Heart right ventricle (tissue), 16 donors: ENCODE data around the gene EYS. TPM values are rescaled to one million over a fixed set of nuclear protein-coding genes. Genes with fewer than 3 reads are reported as not detected.

ENCODE experiments used
- ATAC-seq, 8 donors: fragments of 200-7000 bp; cut with Tn5 transposase; one replicate each; pipeline ENCODE4 v1.9.1; 2020; ENCODE audit warnings: mild to moderate bottlenecking in 8 of 8, moderate library complexity in 8 of 8, moderate number of reproducible peaks in 1 of 8
- DNase-seq, 2 donors: peaks; one replicate each; pipeline ENCODE4 v3.0.0-alpha.2; 2020
- H3K27ac ChIP-seq, 10 donors: fragments of 200-600 bp; sonication (generic) in 2 of 10; one replicate each; pipeline versions ENCODE4 v1.5.0 to v1.8.0; 2020 to 2022; ENCODE audit warnings: mild to moderate bottlenecking in 3 of 10
- H3K27me3 ChIP-seq, 7 donors: fragments of 200-600 bp; one replicate each; pipeline ENCODE4 v1.8.0; 2021 to 2022; ENCODE audit warnings: mild to moderate bottlenecking in 2 of 7
- H3K36me3 ChIP-seq, 9 donors: fragments of 200-600 bp; sonication (generic) in 1 of 9; one replicate each; pipeline versions ENCODE4 v1.5.0 to v1.8.0; 2020 to 2022; ENCODE audit warnings: mild to moderate bottlenecking in 2 of 9
- H3K4me1 ChIP-seq, 9 donors: fragments of 200-600 bp; sonication (generic) in 1 of 9; one replicate each; pipeline versions ENCODE4 v1.5.0 to v1.8.0; 2020 to 2022; ENCODE audit warnings: mild to moderate bottlenecking in 4 of 9
- H3K4me3 ChIP-seq, 10 donors: fragments of 200-600 bp; sonication (generic) in 2 of 10; one replicate each; pipeline versions ENCODE4 v1.5.0 to v1.8.0; 2020 to 2022; ENCODE audit warnings: mild to moderate bottlenecking in 7 of 10, moderate library complexity in 2 of 10
- H3K9me3 ChIP-seq, 11 donors: fragments of 200-600 bp in 10 of 11; sonication (generic) in 2 of 11; one replicate each; pipeline versions ENCODE4 v1.5.0 to v1.8.0; 2013 to 2022; ENCODE audit warnings: mild to moderate bottlenecking in 2 of 11, control low read depth in 1 of 11, moderate library complexity in 1 of 11
- CTCF ChIP-seq, 9 donors: fragments of 200-600 bp; sonication (generic) in 2 of 9; IDR thresholded peaks; one replicate each; pipeline versions ENCODE4 v1.5.0 to v1.8.0; 2021 to 2022; ENCODE audit warnings: antibody characterized with exemption in 9 of 9, mild to moderate bottlenecking in 5 of 9, moderate library complexity in 1 of 9
- WGBS, 2 donors: extraction: QIAGEN DNeasy Blood & Tissue Kit; methylation state at CpG; one replicate each; pipeline ENCODE4 v1.1.7; 2013; ENCODE audit warnings: inconsistent platforms in 1 of 2; 5-methylcytosine and 5-hydroxymethylcytosine counted together
- intact Hi-C, 10 donors: fragments of 100-400 bp; cut with DNase I; formaldehyde crosslinking; loops; one replicate each; pipeline versions ENCODE4 v1.11.1 to v1.14.2; 2022
- polyA plus RNA-seq, 2 donors: library from polyadenylated mRNA; stranded (reverse); fragments of 200-250 nt; gene quantifications; one replicate each; pipeline ENCODE4 v1.2.3, GENCODE V29; 2013
- total RNA-seq, 10 donors: library from RNA; stranded (reverse); fragmentation: NEBNext Ultra II Directional in 3 of 10; extraction: Animal tissue kit (Norgen Biotek cat#: 25700) in 3 of 10; gene quantifications; one replicate each; pipeline versions ENCODE4 v1.2.1 to v1.2.4, GENCODE V29; 2021 to 2023
- donor health status: Arrhythmogenic right ventricular cardiomyopathy.
- donor health status: ischemic (EF 13 %, LVEDD 7.1; RV severe dilation, severe dysfunction).
- donor health status: healthy with polysubstance abuse.
- donor health status: DM: no; HTN: yes; CAD: no.
- donor health status: DM: no; HTN: no; CAD: no.
- donor health status: ischemic (EF 25% LVEDD 6.9; RV normal size, moderate dysfunction).
- donor health status: ischemic (EF 25% LVEDD 5.7; RV mildly dilated, moderate dysfunction).
- donor health status: healthy.
- donor health status: DM: yes; HTN: yes; CAD: no.
- donor health status: Ischemic cardiomyopathy.
- donor health status: ischemic (EF 35%, LVEDD 5.7; RV mildly dilated, moderate dysfunction).
- donor health status: nonischemic (EF 11% LVEDD 7.7; RV severe dilation, severe dysfunction).
- donor health status: DM: yes; HTN: yes; CAD: no.
- donor health status: PGD.
- donor health status: ischemic (EF 29% LVEDD 5.4; RV normal size, mild dysfunction).
- donor health status: nonischemic (EF 23%, LVEDD 6.1; RV moderate dilation, normal function).

The EYS gene
- total and polyA plus RNA-seq, 12 donors = 0.02 to 0.40 (median 0.18) TPM; not detected in 8

- Histone ChIP-seq H3K36me3 (no peaks in the 10 kb centered on the region), H3K27ac (no peak overlapping the region), H3K4me3 (no peak overlapping the region), H3K4me1 (no peaks in the 10 kb centered on the region), H3K27me3 (no peaks in the 10 kb centered on the region), H3K9me3 (peaks cover 0 to 32% (median 0%) of the 10 kb centered on the region in 11 donors)
- peak in 1 of 8 donors; percentile 27 for ATAC-seq
- 86 to 92% methylated on average over 6 of the region's 6 CpGs for WGBS, 2 donors
- intact Hi-C loops = no loop called here
- no peak for DNase-seq
- TF ChIP-seq CTCF (IDR thresholded peaks at IDR 0.05) = no peak
These were observed 845.9 kb downstream of the EYS start for GRCh38 chr6:64861039-64861651.

- Histone ChIP-seq H3K27ac (no peak overlapping the region), H3K36me3 (no peaks in the 10 kb centered on the region), H3K4me1 (no peaks in the 10 kb centered on the region), H3K4me3 (no peak overlapping the region), H3K27me3 (no peaks in the 10 kb centered on the region), H3K9me3 (peaks cover 0 to 35% (median 0%) of the 10 kb centered on the region in 11 donors)
- ATAC-seq (no peak), DNase-seq (no peak)
- intact Hi-C loops = no loop called here
- no peak for TF ChIP-seq CTCF (IDR thresholded peaks at IDR 0.05)
- WGBS, 2 donors = 94% methylated on average over 2 of the region's 2 CpGs
These were observed 846.8 kb downstream of the EYS start for GRCh38 chr6:64860203-64860602.

- ATAC-seq = no peak
- no peak for DNase-seq
- no peak for TF ChIP-seq CTCF (IDR thresholded peaks at IDR 0.05)
- H3K9me3 ChIP-seq = peaks cover 0 to 13% (median 0%) of the 10 kb centered on the region in 11 donors
- H3K27ac ChIP-seq = no peak overlapping the region
- no peak overlapping the region for H3K4me3 ChIP-seq
- WGBS, 2 donors = 69 to 82% methylated on average over 1 of the region's 1 CpG
- intact Hi-C loops = no loop called here
- no peaks in the 10 kb centered on the region for H3K36me3 ChIP-seq
- no peaks in the 10 kb centered on the region for H3K27me3 ChIP-seq
- H3K4me1 ChIP-seq = no peaks in the 10 kb centered on the region
These were observed 856.9 kb downstream of the EYS start for GRCh38 chr6:64850121-64850520.

GRCh38 chr6:64848467-64848866, 858.6 kb downstream of the EYS start:
- H3K4me1 ChIP-seq = no peaks in the 10 kb centered on the region
- no peak for TF ChIP-seq CTCF (IDR thresholded peaks at IDR 0.05)
- H3K9me3 ChIP-seq = peaks cover 0 to 9% (median 0%) of the 10 kb centered on the region in 11 donors
- ATAC-seq (no peak), DNase-seq (no peak)
- intact Hi-C loops = no loop called here
- no peak overlapping the region for H3K4me3 ChIP-seq
- no peaks in the 10 kb centered on the region for H3K36me3 ChIP-seq
- H3K27me3 ChIP-seq = no peaks in the 10 kb centered on the region
- no peak overlapping the region for H3K27ac ChIP-seq
- WGBS, 2 donors = 75 to 84% methylated on average over 4 of the region's 4 CpGs
